GM19023 (cell line): ENCODE measurements around the gene GNB1.
"Not testable (repeated sequence)": the region's sequence is repeated elsewhere in the genome, so short reads cannot be mapped to it uniquely, and the experiment has no call there.

Experiments used
- ATAC-seq: cut with Tn5 transposase; IDR thresholded peaks from one replicate; pipeline ENCODE4 v1.9.1; 2021; ENCODE audit warnings: mild to moderate bottlenecking, moderate library complexity; ENCODE audit not compliant: unreplicated experiment

GNB1 gene

DNA sequence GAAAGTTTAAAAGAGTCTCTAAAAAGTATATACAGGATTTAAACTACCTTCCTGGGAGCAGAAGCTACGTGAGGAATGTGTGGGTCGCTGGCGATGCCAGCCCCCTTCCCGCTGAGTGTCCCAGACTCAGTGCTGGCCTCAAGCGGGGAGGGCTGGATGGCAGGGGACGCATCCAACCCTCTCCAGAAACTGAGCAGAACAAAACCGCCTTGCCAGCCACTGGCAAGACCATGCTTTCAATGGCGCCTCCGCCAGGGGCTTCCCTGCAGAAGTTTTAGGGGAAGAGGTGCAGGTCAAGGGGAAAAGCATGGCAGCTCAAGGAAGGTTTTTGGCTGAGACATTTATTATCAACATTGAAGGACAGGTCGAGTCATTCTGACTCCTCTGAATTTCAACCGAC is 138.7 kb downstream of the GNB1 start:
- ATAC-seq = no peak

DNA sequence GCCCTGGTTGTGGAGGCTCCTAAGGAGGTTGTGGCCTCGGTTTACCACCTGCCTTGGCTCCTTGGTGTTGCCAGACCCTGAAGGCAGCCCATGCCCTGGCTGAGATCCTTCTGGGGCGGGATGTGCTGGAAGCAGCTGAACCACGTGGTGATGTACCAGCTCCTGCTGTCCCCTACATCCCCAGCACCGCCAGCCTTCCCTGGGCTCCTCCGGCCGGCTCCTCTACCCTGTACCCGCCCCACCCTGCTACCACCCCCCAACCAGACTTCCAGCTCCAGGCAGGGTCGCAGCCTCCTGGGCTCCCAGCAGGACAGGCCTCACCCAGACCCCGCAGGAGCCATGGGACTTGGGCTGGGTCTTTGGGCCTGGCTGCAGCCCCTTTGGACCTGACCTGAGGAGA is 140.9 kb downstream of the GNB1 start:
- ATAC-seq = not testable (repeated sequence)

DNA sequence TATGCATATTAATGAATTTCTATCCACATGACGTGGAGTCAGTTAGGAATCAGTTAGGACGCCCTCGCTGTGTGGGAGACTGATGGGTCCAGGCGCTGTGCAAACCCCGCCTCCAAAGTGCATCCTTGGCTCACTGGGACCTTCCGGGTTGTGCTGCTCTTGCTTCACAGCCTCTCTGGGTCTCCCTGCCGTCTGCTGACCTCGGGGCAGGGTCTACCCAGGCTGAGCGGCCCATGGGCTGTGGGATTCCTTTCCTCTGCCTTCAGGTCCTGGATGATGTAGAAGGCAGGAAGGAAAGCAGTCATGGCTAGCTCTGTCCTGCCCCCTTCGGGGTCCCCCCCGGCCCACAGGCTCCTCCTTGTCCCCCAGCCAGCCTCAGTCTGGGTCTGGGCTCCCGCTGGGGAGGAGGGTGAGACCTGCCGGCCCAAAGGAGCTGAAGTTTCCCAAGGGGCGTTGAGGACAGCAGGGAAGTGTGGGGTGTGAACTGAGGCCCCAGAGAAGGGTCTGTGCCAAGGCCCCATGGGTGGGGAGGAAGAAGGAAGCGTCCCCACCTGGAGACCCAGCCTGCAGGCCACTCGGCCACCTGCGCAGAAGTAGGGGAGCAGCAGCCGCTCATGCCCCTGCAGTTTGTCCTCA is 142.1 kb downstream of the GNB1 start:
- no peak for ATAC-seq

DNA sequence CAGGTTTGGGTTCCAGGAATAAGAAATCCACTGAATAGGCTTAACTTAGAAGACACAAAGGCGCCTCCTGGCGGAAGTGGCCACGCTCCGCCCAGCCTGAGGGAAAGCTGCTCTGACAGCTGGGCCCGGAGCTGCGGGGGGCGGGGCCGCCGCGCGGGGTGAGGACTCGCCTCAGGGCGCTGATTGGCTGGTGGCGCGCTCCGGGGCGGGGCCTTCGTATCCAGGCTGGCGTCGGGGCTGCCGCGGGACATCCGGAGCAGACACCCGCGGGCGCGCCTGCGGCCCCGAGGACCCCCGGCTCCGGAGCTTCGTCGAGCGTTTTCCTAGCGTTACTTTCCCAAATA is 144.3 kb downstream of the GNB1 start:
- ATAC-seq = peak; percentile 82

DNA sequence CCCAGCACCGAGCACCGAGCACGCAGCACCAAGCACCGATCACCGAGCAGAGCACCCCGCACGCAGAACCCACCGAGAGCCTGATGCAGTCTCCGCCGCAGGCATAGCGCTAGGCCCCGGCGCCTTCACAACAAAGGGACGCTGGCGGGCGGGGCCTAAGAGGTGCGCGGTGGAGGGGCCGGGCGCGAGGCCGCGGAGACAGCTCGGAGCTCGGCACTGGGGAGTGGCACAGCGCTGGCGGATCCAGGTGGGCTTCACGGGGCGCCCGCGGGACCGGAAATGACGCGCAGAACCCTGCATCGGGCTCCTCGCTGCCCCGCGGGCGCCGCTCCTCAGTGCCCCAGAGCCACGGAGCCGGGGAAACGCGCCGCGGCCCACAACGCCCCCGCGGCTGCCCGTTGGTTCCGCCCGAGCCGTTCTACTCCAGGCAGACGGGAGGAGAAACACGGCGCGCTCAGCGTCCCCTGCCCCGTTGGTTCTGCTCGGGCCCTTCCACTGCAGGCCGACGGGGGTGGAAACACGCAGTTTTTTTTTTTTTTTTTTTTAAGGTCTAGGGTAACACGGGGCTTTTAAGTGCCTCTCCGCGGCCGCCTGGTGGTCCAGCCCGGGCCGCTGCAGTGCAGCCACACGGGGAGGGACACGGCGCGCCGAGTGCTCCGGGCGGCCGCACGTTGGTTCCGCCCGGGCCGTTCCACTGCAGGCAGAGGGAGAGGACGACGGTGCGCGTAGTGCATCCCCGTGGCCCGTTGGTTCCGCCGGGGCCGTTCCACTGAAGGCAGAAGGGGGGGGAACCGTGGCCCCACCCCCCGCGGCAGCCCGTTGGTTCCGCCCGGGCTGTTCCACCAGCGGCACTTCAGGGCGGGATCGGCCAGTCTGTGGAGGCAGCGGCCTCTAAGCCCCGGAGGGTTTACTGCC is 145.0 kb downstream of the GNB1 start:
- ATAC-seq = peak; percentile 74

DNA sequence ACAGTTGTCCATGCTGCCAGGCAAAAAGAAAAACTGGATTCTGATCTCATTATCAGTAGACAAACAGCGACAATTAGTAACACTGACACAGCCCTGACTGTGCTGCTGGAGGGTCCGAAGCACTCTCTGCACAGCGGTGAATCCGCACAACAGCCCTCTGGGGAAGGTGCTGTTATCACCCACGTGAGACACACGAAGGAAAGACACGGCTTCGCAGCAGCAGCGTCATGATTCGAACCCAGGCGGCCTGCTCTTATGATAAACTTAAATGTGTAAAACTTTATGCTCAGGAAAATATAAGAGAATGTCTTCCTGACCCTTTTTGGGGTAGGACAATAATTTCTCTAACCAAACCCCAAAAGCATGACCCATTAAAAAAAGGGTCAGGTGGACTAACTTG is 148.4 kb downstream of the GNB1 start:
- ATAC-seq = not testable (repeated sequence)

DNA sequence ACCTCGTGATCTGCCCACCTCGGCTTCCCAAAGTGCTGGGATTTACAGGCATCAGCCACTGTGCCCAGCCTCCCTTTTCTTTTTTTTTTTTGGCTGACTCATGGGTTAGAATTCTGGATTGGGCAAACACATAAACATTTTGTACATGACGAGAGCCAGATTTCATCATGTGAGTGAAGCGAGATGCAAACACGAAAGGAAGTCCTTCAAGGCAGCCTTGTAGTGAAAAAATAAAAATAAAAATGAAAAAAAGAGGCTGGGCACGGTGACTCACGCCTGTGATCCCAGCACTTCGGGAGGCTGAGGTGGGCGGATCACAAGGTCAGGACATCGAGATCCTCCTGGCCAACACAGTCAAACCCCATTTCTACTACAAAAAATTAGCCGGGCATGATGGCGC is 149.9 kb downstream of the GNB1 start:
- ATAC-seq = not testable (repeated sequence)

DNA sequence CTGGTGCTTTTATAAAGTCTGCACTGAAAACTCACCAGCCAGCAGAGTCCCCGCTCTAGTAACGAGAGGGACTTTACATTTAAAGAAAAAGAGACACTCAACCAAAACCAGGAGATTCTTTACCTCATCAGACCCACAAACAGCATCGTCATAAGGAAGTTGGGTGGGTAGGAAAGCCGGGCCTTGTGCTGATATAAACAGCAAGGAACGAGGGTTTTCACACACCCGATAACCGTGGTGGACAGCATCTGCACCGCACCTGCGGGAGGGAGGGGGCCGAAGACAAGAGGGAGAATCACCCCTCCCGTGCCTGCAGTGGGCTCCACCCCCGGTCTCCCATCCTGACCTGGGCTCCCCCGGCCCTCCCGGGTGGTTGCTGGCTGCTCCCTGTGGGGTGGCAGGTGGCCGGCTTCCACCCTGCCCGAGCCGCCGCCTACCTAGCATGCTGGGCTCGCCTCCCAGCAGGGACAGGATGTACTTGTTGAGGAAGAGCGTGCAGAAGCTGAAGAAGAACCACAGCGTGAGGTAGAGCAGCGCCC is 152.0 kb downstream of the GNB1 start:
- not testable (repeated sequence) for ATAC-seq

DNA sequence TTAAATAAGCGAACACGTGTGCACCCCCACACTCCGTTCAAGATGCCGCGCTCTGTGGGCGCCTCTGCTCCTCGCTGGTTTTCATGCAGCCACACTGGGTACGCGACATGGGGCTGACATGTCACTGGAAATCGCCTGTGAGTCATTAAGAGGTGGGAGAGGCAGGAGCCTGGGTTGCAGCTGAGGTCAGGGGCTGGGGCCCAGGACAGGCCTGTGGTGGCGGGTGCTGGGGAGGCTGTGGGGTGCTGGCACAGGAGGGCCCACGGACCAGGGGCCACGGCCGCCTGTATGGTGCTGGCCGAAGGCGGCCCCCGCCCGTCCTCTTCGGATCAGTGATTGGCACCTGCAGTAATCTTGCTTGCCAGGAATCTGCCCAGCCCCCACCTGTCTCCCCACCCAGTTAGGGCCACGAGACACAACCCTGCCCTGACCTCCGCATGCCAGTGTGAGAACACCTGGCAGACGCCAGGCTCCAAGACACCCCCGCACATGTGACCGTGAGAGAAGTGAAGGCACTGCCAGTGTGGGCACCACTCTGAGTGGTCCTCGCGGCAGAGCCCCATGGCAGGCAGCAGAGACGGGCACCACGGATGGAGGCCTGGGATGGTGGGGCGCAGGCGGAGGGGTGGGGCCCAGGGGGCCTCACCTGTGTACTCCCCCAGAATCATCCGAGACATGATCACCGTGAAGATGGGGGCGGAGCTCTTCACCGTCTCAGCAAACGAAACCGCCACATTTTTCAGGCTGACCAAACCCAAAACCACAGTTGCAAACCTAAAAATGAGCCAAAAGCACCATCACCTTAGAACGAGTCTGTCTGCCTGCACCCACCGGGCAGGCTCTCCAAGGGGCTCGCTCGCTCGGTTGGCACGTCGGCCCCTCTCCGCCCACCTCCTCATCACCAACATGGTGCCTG is 153.0 kb downstream of the GNB1 start:
- ATAC-seq = not testable (repeated sequence)
